GM06990 (cell line): ENCODE data around the gene TSPAN2.

Experiments used
- DNase-seq: peaks from one replicate; pipeline ENCODE4 v3.0.0-alpha.2; 2011; ENCODE audit not compliant: insufficient read length; ENCODE audit errors: extremely low read depth
- H3K27me3 ChIP-seq: replicated peaks from 2 replicates; pipeline ENCODE4 v1.6.0; 2011; ENCODE audit warnings: low read length; ENCODE audit not compliant: control insufficient read depth, insufficient read depth
- H3K36me3 ChIP-seq: 2 replicates; pipeline ENCODE4 v1.5.1; 2011; ENCODE audit warnings: low read length; ENCODE audit not compliant: control insufficient read depth, insufficient read depth
- H3K4me3 ChIP-seq: replicated peaks from 2 replicates; pipeline ENCODE4 v1.5.1; 2011; ENCODE audit warnings: low read depth, mild to moderate bottlenecking, control low read depth, low read length
- CTCF ChIP-seq: IDR thresholded peaks from 2 replicates; pipeline ENCODE4 v1.5.1; 2011; ENCODE audit warnings: low read length, control low read depth, mild to moderate bottlenecking, inconsistent platforms; ENCODE audit not compliant: insufficient read depth, poor library complexity, severe bottlenecking

Gene TSPAN2

GRCh38 chr1:115046751-115047150 is 42.6 kb downstream of the TSPAN2 start:
- Histone ChIP-seq H3K27me3 (no peaks in the 10 kb centered on the region), H3K4me3 (no peak overlapping the region), H3K36me3 (no peaks in the 10 kb centered on the region)
- no peak for TF ChIP-seq CTCF
- DNase-seq: no peak

- DNase-seq: no peak
Measured at GRCh38 chr1:115041654-115042053, 47.6 kb downstream of the TSPAN2 start.

GRCh38 chr1:115040501-115040900 is 48.8 kb downstream of the TSPAN2 start:
- Histone ChIP-seq H3K36me3 (no peaks in the 10 kb centered on the region), H3K27me3 (no peaks in the 10 kb centered on the region; the same call in none of the 2 replicates), H3K4me3 (no peak overlapping the region)
- TF ChIP-seq CTCF: peak; percentile 11
- no peak for DNase-seq

More at GRCh38 chr1:115041654-115042053, 47.6 kb downstream of the TSPAN2 start:
- Histone ChIP-seq H3K27me3 (no peaks in the 10 kb centered on the region; the same call in none of the 2 replicates), H3K4me3 (no peak overlapping the region), H3K36me3 (no peaks in the 10 kb centered on the region)
- TF ChIP-seq CTCF: peak; percentile 38

GRCh38 chr1:115036814-115037507 is 52.3 kb downstream of the TSPAN2 start:
- Histone ChIP-seq H3K4me3 (no peak overlapping the region), H3K27me3 (no peaks in the 10 kb centered on the region; the same call in none of the 2 replicates), H3K36me3 (no peaks in the 10 kb centered on the region)
- TF ChIP-seq CTCF: no peak
- DNase-seq: no peak

- no peaks in the 10 kb centered on the region for H3K36me3 ChIP-seq
- H3K27me3 ChIP-seq: no peaks in the 10 kb centered on the region; the same call in none of the 2 replicates
- H3K4me3 ChIP-seq: no peak overlapping the region
- DNase-seq: no peak
- no peak for TF ChIP-seq CTCF
Measured at GRCh38 chr1:115035652-115036051, 53.7 kb downstream of the TSPAN2 start.

GRCh38 chr1:115031595-115031994 is 57.7 kb downstream of the TSPAN2 start:
- H3K4me3 ChIP-seq: no peak overlapping the region
- DNase-seq: no peak
- H3K36me3 ChIP-seq: no peaks in the 10 kb centered on the region
- no peak for TF ChIP-seq CTCF
- no peaks in the 10 kb centered on the region for H3K27me3 ChIP-seq
